Hindlimb muscle (tissue), 1 donor: ENCODE measurements around the gene FAM163A. TPM values are rescaled to one million over a fixed set of nuclear protein-coding genes. Genes with fewer than 3 reads are reported as not detected.

Experiments used
- DNase-seq: peaks from one replicate; pipeline ENCODE4 v3.0.0-alpha.2; 2013
- polyA plus RNA-seq: library from polyadenylated mRNA; unstranded; fragments of 120-200 nt; gene quantifications from one replicate; pipeline ENCODE4 v1.2.1, GENCODE V29; 2013; ENCODE audit not compliant: insufficient read length

The FAM163A gene
- polyA plus RNA-seq, 1 donor, result 0.31 TPM

GRCh38 chr1:179857009-179857408, 113.9 kb downstream of the FAM163A start:
- DNase-seq, result no peak

GRCh38 chr1:179860652-179861051, 117.6 kb downstream of the FAM163A start:
- DNase-seq, result no peak

- DNase-seq, result no peak
These were observed 122.3 kb downstream of the FAM163A start for GRCh38 chr1:179865377-179865776.

Other genes with a start within 250 kb of the FAM163A start
- gene NPHS2, start 167.3 kb upstream of the FAM163A start, polyA plus RNA-seq, result not detected
- gene TDRD5, start 151.5 kb upstream of the FAM163A start, polyA plus RNA-seq, result not detected
- 28.5 TPM for gene TOR1AIP2, start 134.5 kb downstream of the FAM163A start, polyA plus RNA-seq
- 47.5 TPM for gene TOR1AIP1, start 139.0 kb downstream of the FAM163A start, polyA plus RNA-seq
- gene CEP350, start 211.5 kb downstream of the FAM163A start, polyA plus RNA-seq, result 35.3 TPM